Measurements from ENCODE around the gene DCST1. TPM values are rescaled to one million over a fixed set of nuclear protein-coding genes. Genes with fewer than 3 reads are reported as not detected.

The DCST1 gene
- total and polyA plus RNA-seq, 2 donors (not counting 1 experiment from before 2014, with no cell fraction given): not detected

- H2AFZ ChIP-seq (ENCODE audit: low read length): no peak overlapping the region
- H3K4me1 ChIP-seq (ENCODE audit: control insufficient read depth, extremely low read depth, insufficient read depth, low read length): peaks cover 9% of the 10 kb centered on the region
- H3K9ac ChIP-seq (ENCODE audit: insufficient read depth, low read length): no peak overlapping the region
- H3K4me3 ChIP-seq (replicated peaks in 1 of 4; ENCODE audit: control extremely low read depth in 1 of 4, insufficient read depth in 1 of 4, low read depth in 3 of 4, low read length in 4 of 4): no peak overlapping the region
- H3K27ac ChIP-seq (ENCODE audit: insufficient read depth, low read length): no peak overlapping the region
- H3K36me3 ChIP-seq (ENCODE audit: control insufficient read depth, insufficient read depth, low read length): no peaks in the 10 kb centered on the region
- peak in 1 of 2 donors; percentile 38 for DNase-seq (ENCODE audit: low read depth in 2 of 2)
- TF ChIP-seq CTCF (conservative IDR thresholded peaks at IDR 0.05 in 1 of 2, IDR thresholded peaks at IDR 0.05 in 1 of 2; ENCODE audit: low read depth in 1 of 2, low read length in 2 of 2) (peak; percentile 71 to 90), EZH2 (IDR thresholded peaks at IDR 0.05; ENCODE audit: low read length, missing control alignments) (no peak)
- H3K9me3 ChIP-seq (ENCODE audit: control insufficient read depth, insufficient read depth, low read depth, low read length): no peaks in the 10 kb centered on the region
- no peaks in the 10 kb centered on the region for H3K79me2 ChIP-seq (ENCODE audit: control insufficient read depth, insufficient read depth, low read length)
- peaks cover 28% of the 10 kb centered on the region for H3K27me3 ChIP-seq (ENCODE audit: control insufficient read depth, insufficient read depth, low read length)
- H4K20me1 ChIP-seq (ENCODE audit: control insufficient read depth, extremely low read depth, insufficient read depth, low read length): no peaks in the 10 kb centered on the region
- H3K4me2 ChIP-seq (ENCODE audit: extremely low read depth, insufficient read depth, low read length): no peak overlapping the region
Measured at GRCh38 chr1:155086128-155086741, 52.6 kb downstream of the DCST1 start.

GRCh38 chr1:155086856-155087535 is 53.4 kb downstream of the DCST1 start:
- peaks cover 9% of the 10 kb centered on the region for H3K4me1 ChIP-seq (ENCODE audit: control insufficient read depth, extremely low read depth, insufficient read depth, low read length)
- H3K27ac ChIP-seq (ENCODE audit: insufficient read depth, low read length): no peak overlapping the region
- H3K4me2 ChIP-seq (ENCODE audit: extremely low read depth, insufficient read depth, low read length): no peak overlapping the region
- H3K4me3 ChIP-seq (replicated peaks in 1 of 4; ENCODE audit: control extremely low read depth in 1 of 4, insufficient read depth in 1 of 4, low read depth in 3 of 4, low read length in 4 of 4): no peak overlapping the region
- H4K20me1 ChIP-seq (ENCODE audit: control insufficient read depth, extremely low read depth, insufficient read depth, low read length): peaks cover 1% of the 10 kb centered on the region
- DNase-seq (ENCODE audit: low read depth in 2 of 2): no peak
- no peaks in the 10 kb centered on the region for H3K36me3 ChIP-seq (ENCODE audit: control insufficient read depth, insufficient read depth, low read length)
- H3K9ac ChIP-seq (ENCODE audit: insufficient read depth, low read length): no peak overlapping the region
- H3K9me3 ChIP-seq (ENCODE audit: control insufficient read depth, insufficient read depth, low read depth, low read length): no peaks in the 10 kb centered on the region
- no peaks in the 10 kb centered on the region for H3K79me2 ChIP-seq (ENCODE audit: control insufficient read depth, insufficient read depth, low read length)
- TF ChIP-seq EZH2 (IDR thresholded peaks at IDR 0.05; ENCODE audit: low read length, missing control alignments) (no peak), CTCF (conservative IDR thresholded peaks at IDR 0.05 in 1 of 2, IDR thresholded peaks at IDR 0.05 in 1 of 2; ENCODE audit: low read depth in 1 of 2, low read length in 2 of 2) (peak in 1 of 2 donors; percentile 8)
- H3K27me3 ChIP-seq (ENCODE audit: control insufficient read depth, insufficient read depth, low read length): peaks cover 20% of the 10 kb centered on the region
- H2AFZ ChIP-seq (ENCODE audit: low read length): no peak overlapping the region

GRCh38 chr1:155091071-155092051 is 57.7 kb downstream of the DCST1 start:
- no peaks in the 10 kb centered on the region for H3K36me3 ChIP-seq (ENCODE audit: control insufficient read depth, insufficient read depth, low read length)
- no peaks in the 10 kb centered on the region for H3K4me1 ChIP-seq (ENCODE audit: control insufficient read depth, extremely low read depth, insufficient read depth, low read length)
- TF ChIP-seq EZH2 (IDR thresholded peaks at IDR 0.05; ENCODE audit: low read length, missing control alignments) (no peak), CTCF (conservative IDR thresholded peaks at IDR 0.05 in 1 of 2, IDR thresholded peaks at IDR 0.05 in 1 of 2; ENCODE audit: low read depth in 1 of 2, low read length in 2 of 2) (peak; percentile 88 to 91)
- H3K9me3 ChIP-seq (ENCODE audit: control insufficient read depth, insufficient read depth, low read depth, low read length): no peaks in the 10 kb centered on the region
- peak; percentile 38 to 61 for DNase-seq (ENCODE audit: low read depth in 2 of 2)
- no peak overlapping the region for H3K27ac ChIP-seq (ENCODE audit: insufficient read depth, low read length)
- H3K4me2 ChIP-seq (ENCODE audit: extremely low read depth, insufficient read depth, low read length): peak overlapping the region; percentile 40
- H2AFZ ChIP-seq (ENCODE audit: low read length): no peak overlapping the region
- H3K79me2 ChIP-seq (ENCODE audit: control insufficient read depth, insufficient read depth, low read length): no peaks in the 10 kb centered on the region
- peaks cover 1% of the 10 kb centered on the region for H4K20me1 ChIP-seq (ENCODE audit: control insufficient read depth, extremely low read depth, insufficient read depth, low read length)
- H3K4me3 ChIP-seq (replicated peaks in 1 of 4; ENCODE audit: control extremely low read depth in 1 of 4, insufficient read depth in 1 of 4, low read depth in 3 of 4, low read length in 4 of 4): no peak overlapping the region
- peaks cover 11% of the 10 kb centered on the region for H3K27me3 ChIP-seq (ENCODE audit: control insufficient read depth, insufficient read depth, low read length)
- no peak overlapping the region for H3K9ac ChIP-seq (ENCODE audit: insufficient read depth, low read length)
